Common myeloid progenitor, CD34-positive (primary cell): ENCODE measurements around the gene EPS15.
"Not testable (repeated sequence)": the region's sequence is repeated elsewhere in the genome, so short reads cannot be mapped to it uniquely, and the experiment has no call there.

Experiments
- CTCF ChIA-PET: fragments of 350-600 bp; sonication (Branson Sonifier 250); formaldehyde crosslinking; loops from one replicate; lab custom pipeline; 2021; ENCODE audit warnings: antibody characterized with exemption; lab: Charles Lee
- POLR2A ChIA-PET: fragments of 350-600 bp; sonication (Branson Sonifier 250); formaldehyde crosslinking; loops from one replicate; lab custom pipeline; 2021; ENCODE audit warnings: antibody characterized with exemption; lab: Charles Lee
- DNase-seq, 3 donors: peaks; one replicate each; pipeline versions ENCODE4 v3.0.0 to v3.0.0-alpha.2; 2013
- H3K27ac ChIP-seq, 2 experiments: 1 replicate in 1 of 2; 2 replicates in 1 of 2; pipeline ENCODE4 v1.7.0; 2013; ENCODE audit warnings: inconsistent platforms in 2 of 2, low read length in 2 of 2, mild to moderate bottlenecking in 2 of 2, low read depth in 1 of 2, moderate library complexity in 1 of 2; ENCODE audit not compliant: severe bottlenecking in 2 of 2, insufficient read depth in 1 of 2, poor library complexity in 1 of 2
- H3K27me3 ChIP-seq, 5 experiments: replicated peaks in 2 of 5; 1 replicate in 3 of 5; 2 replicates in 2 of 5; pipeline versions ENCODE4 v1.6.1 to v1.7.0; 2013; ENCODE audit warnings: low read length in 4 of 5, mild to moderate bottlenecking in 2 of 5, moderate library complexity in 2 of 5, inconsistent platforms in 1 of 5; ENCODE audit not compliant: insufficient read depth in 5 of 5, control insufficient read depth in 4 of 5
- H3K36me3 ChIP-seq, 4 experiments: 1 replicate in 2 of 4; 2 replicates in 2 of 4; pipeline versions ENCODE4 v1.6.1 to v1.7.0; 2013; ENCODE audit warnings: low read length in 3 of 4, control low read depth in 1 of 4, mild to moderate bottlenecking in 1 of 4; ENCODE audit not compliant: control insufficient read depth in 4 of 4, insufficient read depth in 4 of 4
- H3K4me1 ChIP-seq, 4 experiments: 1 replicate in 3 of 4; 2 replicates in 1 of 4; pipeline versions ENCODE4 v1.6.1 to v1.7.1; 2013; ENCODE audit warnings: low read length in 3 of 4, mild to moderate bottlenecking in 3 of 4, control low read depth in 1 of 4, inconsistent platforms in 1 of 4, moderate library complexity in 1 of 4; ENCODE audit not compliant: control insufficient read depth in 4 of 4, insufficient read depth in 4 of 4; ENCODE audit errors: control extremely low read depth in 1 of 4
- H3K4me3 ChIP-seq, 7 experiments: 1 replicate in 4 of 7; 2 replicates in 3 of 7; pipeline versions ENCODE4 v1.5.1 to v1.7.0; 2013; ENCODE audit warnings: mild to moderate bottlenecking in 7 of 7, low read length in 6 of 7, moderate library complexity in 6 of 7, inconsistent platforms in 2 of 7, low read depth in 2 of 7, control low read depth in 1 of 7; ENCODE audit not compliant: insufficient read depth in 4 of 7, control insufficient read depth in 1 of 7; ENCODE audit errors: extremely low read depth in 1 of 7
- H3K9me3 ChIP-seq, 5 experiments: 1 replicate in 4 of 5; 2 replicates in 1 of 5; pipeline versions ENCODE4 v1.6.1 to v1.7.1; 2013; ENCODE audit warnings: low read length in 4 of 5, mild to moderate bottlenecking in 2 of 5, inconsistent platforms in 1 of 5, low read depth in 1 of 5, moderate library complexity in 1 of 5; ENCODE audit not compliant: control insufficient read depth in 4 of 5, insufficient read depth in 2 of 5; ENCODE audit errors: control extremely low read depth in 1 of 5
- WGBS: methylation state at CpG from one replicate; pipeline ENCODE4 v1.1.5; 2013; ENCODE audit not compliant: insufficient coverage; 5-methylcytosine and 5-hydroxymethylcytosine counted together

Gene EPS15

DNA sequence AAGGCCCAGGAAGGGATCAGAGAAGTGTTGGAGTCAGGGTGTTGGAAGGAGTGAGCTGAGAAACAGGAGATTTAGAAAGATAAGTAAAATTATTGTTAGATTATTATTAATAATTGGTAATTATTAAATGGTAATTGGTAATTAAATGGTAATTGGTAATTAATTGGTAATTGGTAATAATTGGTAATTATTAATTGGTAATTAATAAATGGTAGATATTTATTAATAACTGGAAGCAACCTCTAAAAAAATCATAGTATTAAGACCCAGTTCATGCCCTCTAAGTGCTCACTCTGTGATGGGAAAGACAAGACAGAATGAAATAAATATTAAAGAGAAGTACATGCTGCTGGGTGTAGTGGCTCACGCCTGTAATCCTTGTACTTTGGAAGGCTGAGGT, 13.8 kb upstream of the EPS15 start:
- Histone ChIP-seq H3K27ac (no peak overlapping the region), H3K4me1 (peaks cover 0 to 7% (median 6%) of the 10 kb centered on the region in 4 experiments), H3K27me3 (no peaks in the 10 kb centered on the region), H3K4me3 (no peak overlapping the region), H3K9me3 (no peaks in the 10 kb centered on the region), H3K36me3 (no peaks in the 10 kb centered on the region)
- ChIA-PET POLR2A (no interaction called here), CTCF (interaction anchor here (4.3 kb wide), 1 partner anchor 12 kb away, joined by 19 read pairs; the partner anchor contains the start of gene EPS15)
- DNase-seq: no peak
- 83% methylated on average over 1 of the region's 1 CpG for WGBS

DNA sequence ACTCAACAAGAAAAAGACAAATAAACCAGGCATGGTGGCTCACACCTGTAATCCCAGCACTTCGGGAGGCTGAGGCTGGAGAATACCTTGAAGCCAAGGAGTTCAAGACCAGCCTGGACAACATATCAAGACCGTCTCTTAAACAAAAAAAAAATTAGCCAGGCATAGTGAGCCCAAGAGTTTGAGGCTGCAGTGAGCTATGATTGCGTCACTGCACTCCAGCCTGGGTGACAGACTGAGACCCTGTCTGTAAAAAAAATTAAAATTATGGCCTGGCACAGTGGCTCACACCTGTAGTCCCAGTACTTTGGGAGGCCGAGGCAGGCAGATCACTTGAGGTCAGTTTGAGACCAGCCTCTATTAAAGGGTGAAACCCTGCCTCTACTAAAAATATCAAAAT, 11.4 kb upstream of the EPS15 start:
- H3K36me3 ChIP-seq, CTCF ChIA-PET, H3K27ac ChIP-seq, POLR2A ChIA-PET, H3K9me3 ChIP-seq, DNase-seq, H3K4me1 ChIP-seq, H3K27me3 ChIP-seq, H3K4me3 ChIP-seq: not testable (repeated sequence)
- 100% methylated on average over 4 of the region's 4 CpGs for WGBS

DNA sequence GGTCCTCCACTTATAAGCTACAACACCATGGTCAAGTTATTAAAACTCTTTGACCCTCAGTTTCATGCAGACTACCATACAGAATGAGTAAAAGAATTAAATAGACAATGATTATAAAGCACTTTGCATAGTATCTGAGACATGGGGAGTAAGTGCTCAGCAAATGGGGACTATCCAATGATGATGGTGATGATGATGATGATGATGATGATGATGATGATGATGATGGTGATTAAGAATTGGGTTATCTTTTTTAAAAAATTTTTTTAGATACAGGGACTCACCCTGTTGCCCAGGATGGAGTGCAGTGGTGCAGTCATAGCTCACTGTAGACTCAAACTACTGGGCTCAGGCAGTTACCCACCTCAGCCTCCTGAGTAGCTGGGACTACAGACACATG, 8.1 kb upstream of the EPS15 start:
- H3K9me3 ChIP-seq: no peaks in the 10 kb centered on the region
- POLR2A ChIA-PET: no interaction called here
- DNase-seq: no peak
- CTCF ChIA-PET: no interaction called here
- no peaks in the 10 kb centered on the region for H3K27me3 ChIP-seq
- no peaks in the 10 kb centered on the region for H3K36me3 ChIP-seq
- peaks cover 0 to 5% (median 1%) of the 10 kb centered on the region in 4 experiments for H3K4me1 ChIP-seq
- no peak overlapping the region for H3K27ac ChIP-seq
- no peak overlapping the region for H3K4me3 ChIP-seq

DNA sequence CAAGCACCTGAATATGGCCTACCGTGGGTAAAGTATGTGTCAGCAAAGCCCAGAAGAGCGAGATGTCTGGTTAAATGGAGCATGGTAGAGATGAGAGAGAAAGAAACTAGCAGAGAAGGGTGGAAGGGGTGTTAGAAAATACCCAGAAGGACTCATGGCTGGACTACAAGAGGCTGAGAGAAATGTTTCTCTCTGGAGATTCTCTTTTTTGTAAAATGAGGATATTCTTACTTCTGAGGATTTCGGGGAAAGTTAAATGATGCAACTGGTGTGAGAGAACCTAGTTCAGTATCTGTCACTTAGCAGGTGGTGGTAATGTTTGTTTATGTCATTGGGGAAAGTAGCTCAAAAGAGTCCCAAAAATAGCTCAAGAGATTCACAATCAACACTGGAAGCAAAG, 7.2 kb upstream of the EPS15 start:
- CTCF ChIA-PET: no interaction called here
- DNase-seq: no peak

DNA sequence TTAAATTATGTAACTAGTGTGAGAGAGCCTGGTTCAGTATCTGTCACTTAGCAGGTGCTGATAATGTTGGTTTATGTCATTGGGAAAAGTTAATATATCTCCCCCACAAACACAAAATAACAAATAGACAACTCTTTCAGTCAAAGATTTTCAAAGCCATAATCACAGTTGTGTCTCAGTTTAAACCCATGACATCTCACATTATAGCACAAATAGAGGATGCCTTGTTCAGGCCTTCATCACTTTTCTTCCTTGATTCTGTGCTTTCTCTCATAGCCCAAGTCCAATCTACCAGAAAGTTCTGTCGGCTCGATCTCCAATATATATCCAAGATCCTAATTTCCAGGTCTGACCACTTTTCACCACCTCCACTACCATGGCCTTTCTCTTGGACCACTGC, 6.2 kb upstream of the EPS15 start:
- no peaks in the 10 kb centered on the region for H3K9me3 ChIP-seq
- no peak overlapping the region for H3K27ac ChIP-seq
- WGBS: 100% methylated on average over 2 of the region's 2 CpGs
- DNase-seq: no peak
- H3K36me3 ChIP-seq: no peaks in the 10 kb centered on the region
- no peaks in the 10 kb centered on the region for H3K27me3 ChIP-seq
- no peak overlapping the region for H3K4me3 ChIP-seq
- ChIA-PET POLR2A (no interaction called here), CTCF (interaction anchor here (2.2 kb wide), 1 partner anchor 64 kb away, joined by 4 read pairs; no protein-coding TSS in a partner anchor)
- peaks cover 0 to 15% (median 8%) of the 10 kb centered on the region in 4 experiments for H3K4me1 ChIP-seq

More for the DNA sequence above, 7.2 kb upstream of the EPS15 start:
- no peaks in the 10 kb centered on the region for H3K27me3 ChIP-seq
- H3K36me3 ChIP-seq: no peaks in the 10 kb centered on the region
- no peaks in the 10 kb centered on the region for H3K9me3 ChIP-seq
- no peak overlapping the region for H3K4me3 ChIP-seq
- peaks cover 0 to 6% (median 1%) of the 10 kb centered on the region in 4 experiments for H3K4me1 ChIP-seq
- WGBS: 100% methylated on average over 3 of the region's 3 CpGs
- H3K27ac ChIP-seq: no peak overlapping the region
- POLR2A ChIA-PET: no interaction called here

DNA sequence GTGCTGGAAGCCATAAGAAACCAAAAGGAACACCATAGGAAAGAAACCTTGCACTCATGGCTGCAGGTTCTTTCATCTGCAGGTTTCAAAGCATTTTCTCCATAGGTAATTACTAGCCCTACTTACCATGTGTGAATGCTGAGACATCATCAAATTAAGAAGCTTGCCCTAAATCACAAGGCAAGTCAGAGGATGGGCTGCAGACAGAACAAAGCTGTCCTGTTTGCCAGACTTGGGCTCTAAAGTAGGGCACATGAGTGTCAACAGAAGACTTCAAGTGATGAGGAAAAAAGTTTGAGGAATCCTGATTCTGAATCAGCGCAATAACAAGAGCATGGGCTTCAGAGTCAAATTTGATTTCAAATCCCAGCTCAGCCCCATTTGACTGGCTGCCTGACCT, 5.8 kb upstream of the EPS15 start:
- Histone ChIP-seq H3K4me1 (peaks cover 0 to 16% (median 10%) of the 10 kb centered on the region in 4 experiments), H3K9me3 (no peaks in the 10 kb centered on the region), H3K4me3 (no peak overlapping the region), H3K27me3 (no peaks in the 10 kb centered on the region), H3K36me3 (no peaks in the 10 kb centered on the region), H3K27ac (no peak overlapping the region)
- CTCF ChIA-PET: interaction anchor here (2.2 kb wide), 1 partner anchor 64 kb away, joined by 4 read pairs; no protein-coding TSS in a partner anchor
- POLR2A ChIA-PET: no interaction called here
- DNase-seq: no peak
- WGBS: no CpG with 5 or more reads among the region's 1 CpG

DNA sequence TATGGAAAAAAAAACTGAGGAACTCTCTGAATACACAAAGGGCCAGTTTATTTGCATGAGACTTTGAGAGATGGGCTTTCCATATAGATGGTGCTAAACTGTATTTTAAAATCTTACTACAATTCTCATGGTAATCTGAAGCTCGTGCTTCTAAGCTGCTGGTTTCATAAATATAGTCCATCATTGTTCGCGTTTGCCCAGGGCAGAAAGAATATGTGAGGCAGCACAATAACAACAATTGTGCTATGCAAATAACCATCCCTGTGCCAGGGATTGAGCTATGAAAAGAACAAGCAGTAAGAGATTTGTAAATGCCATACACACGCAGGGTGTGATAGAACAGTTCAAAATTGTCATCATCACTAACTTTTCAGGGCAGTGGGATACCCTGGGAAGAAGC, 4.9 kb upstream of the EPS15 start:
- POLR2A ChIA-PET: no interaction called here
- H3K36me3 ChIP-seq: no peaks in the 10 kb centered on the region

More for the DNA sequence above, 4.9 kb upstream of the EPS15 start:
- CTCF ChIA-PET: interaction anchor here (1.0 to 2.2 kb wide), 3 partner anchors 11 to 63 kb away, joined by 3 to 4 read pairs (median 4); no protein-coding TSS in a partner anchor
- Histone ChIP-seq H3K9me3 (no peaks in the 10 kb centered on the region), H3K4me3 (no peak overlapping the region), H3K4me1 (peaks cover 0 to 16% (median 11%) of the 10 kb centered on the region in 4 experiments), H3K27ac (no peak overlapping the region), H3K27me3 (no peaks in the 10 kb centered on the region)
- DNase-seq: no peak
- 100% methylated on average over 1 of the region's 4 CpGs for WGBS
